NCI-H69 (cell line): ENCODE measurements around the gene ZMYND11.
A peak's percentile ranks its signal among the peaks of the same experiment; 100 is the strongest.

Experiments
- DNase-seq: peaks from one replicate; lab custom pipeline; 2025; lab: John Stamatoyannopoulos, UW

The ZMYND11 gene

GRCh38 chr10:191703-192518, 56.7 kb downstream of the ZMYND11 start:
- no peak for DNase-seq

GRCh38 chr10:194281-194680, 59.0 kb downstream of the ZMYND11 start:
- DNase-seq = no peak

GRCh38 chr10:200405-200804, 65.2 kb downstream of the ZMYND11 start:
- DNase-seq = no peak

- no peak for DNase-seq
Observed at GRCh38 chr10:201328-201771, 66.1 kb downstream of the ZMYND11 start.

GRCh38 chr10:208616-209015, 73.4 kb downstream of the ZMYND11 start:
- DNase-seq = no peak

- DNase-seq = no peak
Observed at GRCh38 chr10:209357-209756, 74.1 kb downstream of the ZMYND11 start.

- DNase-seq = no peak
Observed at GRCh38 chr10:210297-210696, 75.0 kb downstream of the ZMYND11 start.

- DNase-seq = no peak
Observed at GRCh38 chr10:215444-215843, 80.2 kb downstream of the ZMYND11 start.

GRCh38 chr10:218798-219197, 83.5 kb downstream of the ZMYND11 start:
- DNase-seq = peak; percentile 3

- no peak for DNase-seq
Observed at GRCh38 chr10:219731-220472, 84.6 kb downstream of the ZMYND11 start.

- DNase-seq = peak; percentile 64
Observed at GRCh38 chr10:224571-224970, 89.3 kb downstream of the ZMYND11 start.

- no peak for DNase-seq
Observed at GRCh38 chr10:226018-226417, 90.8 kb downstream of the ZMYND11 start.

- no peak for DNase-seq
Observed at GRCh38 chr10:227014-227413, 91.8 kb downstream of the ZMYND11 start.

GRCh38 chr10:228366-228765, 93.1 kb downstream of the ZMYND11 start:
- no peak for DNase-seq

GRCh38 chr10:230758-231157, 95.5 kb downstream of the ZMYND11 start:
- peak; percentile 48 for DNase-seq

GRCh38 chr10:232061-232460, 96.8 kb downstream of the ZMYND11 start:
- no peak for DNase-seq

- no peak for DNase-seq
Observed at GRCh38 chr10:232878-233277, 97.6 kb downstream of the ZMYND11 start.

GRCh38 chr10:234708-235406, 99.6 kb downstream of the ZMYND11 start:
- no peak for DNase-seq

- DNase-seq = peak; percentile 8
Observed at GRCh38 chr10:235915-236314, 100.7 kb downstream of the ZMYND11 start.

GRCh38 chr10:239109-239508, 103.9 kb downstream of the ZMYND11 start:
- peak; percentile 83 for DNase-seq

GRCh38 chr10:241451-241850, 106.2 kb downstream of the ZMYND11 start:
- DNase-seq = no peak

GRCh38 chr10:241966-242643, 106.8 kb downstream of the ZMYND11 start:
- DNase-seq = no peak
